Progenitor cell of endocrine pancreas (in vitro differentiated cells): ENCODE measurements around the gene SLC10A6. TPM values are rescaled to one million over a fixed set of nuclear protein-coding genes. Genes with fewer than 3 reads are reported as not detected.
A peak's percentile ranks its signal among the peaks of the same experiment; 100 is the strongest.

ENCODE experiments used
- DNase-seq: peaks from one replicate; pipeline ENCODE4 v3.0.0; 2021; ENCODE audit warnings: low spot score; ENCODE audit not compliant: unreplicated experiment
- H3K27ac Mint-ChIP-seq: 2 replicates; pipeline ENCODE4 v1.8.0; 2021; ENCODE audit warnings: mild to moderate bottlenecking, moderate library complexity, mixed read lengths
- H3K27me3 Mint-ChIP-seq: 2 replicates; pipeline ENCODE4 v1.8.0; 2021; ENCODE audit warnings: mixed read lengths
- H3K36me3 Mint-ChIP-seq: 2 replicates; pipeline ENCODE4 v1.8.0; 2022; ENCODE audit warnings: mixed read lengths; ENCODE audit not compliant: insufficient read depth
- H3K4me1 Mint-ChIP-seq: 2 replicates; pipeline ENCODE4 v1.8.0; 2021; ENCODE audit warnings: low read depth, mixed read lengths
- H3K4me3 Mint-ChIP-seq: 2 replicates; pipeline ENCODE4 v1.8.0; 2021; ENCODE audit warnings: low read depth, mild to moderate bottlenecking, moderate library complexity, mixed read lengths
- H3K9me3 Mint-ChIP-seq: 2 replicates; pipeline ENCODE4 v1.8.0; 2021; ENCODE audit warnings: low read depth, mixed read lengths
- long read RNA-seq: library from polyadenylated mRNA; unstranded; transcript quantifications from one replicate; pipeline ENCODE4 v2.0.0, GENCODE V29; 2020
- total RNA-seq: library from RNA; stranded (reverse); gene quantifications from 2 replicates; pipeline ENCODE4 v1.2.1, GENCODE V29; 2021
- TF ChIP-seq, protein P1 (sequence below): fragments of 200-600 bp; sonication (generic); IDR thresholded peaks from one replicate; pipeline ENCODE4 v1.5.0; 2021; ENCODE audit warnings: antibody characterized with exemption, mild to moderate bottlenecking; ENCODE audit not compliant: unreplicated experiment

The SLC10A6 gene, protein sequence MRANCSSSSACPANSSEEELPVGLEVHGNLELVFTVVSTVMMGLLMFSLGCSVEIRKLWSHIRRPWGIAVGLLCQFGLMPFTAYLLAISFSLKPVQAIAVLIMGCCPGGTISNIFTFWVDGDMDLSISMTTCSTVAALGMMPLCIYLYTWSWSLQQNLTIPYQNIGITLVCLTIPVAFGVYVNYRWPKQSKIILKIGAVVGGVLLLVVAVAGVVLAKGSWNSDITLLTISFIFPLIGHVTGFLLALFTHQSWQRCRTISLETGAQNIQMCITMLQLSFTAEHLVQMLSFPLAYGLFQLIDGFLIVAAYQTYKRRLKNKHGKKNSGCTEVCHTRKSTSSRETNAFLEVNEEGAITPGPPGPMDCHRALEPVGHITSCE
- not detected in 2 replicates for total RNA-seq
- long read RNA-seq = 0 reads

DNA sequence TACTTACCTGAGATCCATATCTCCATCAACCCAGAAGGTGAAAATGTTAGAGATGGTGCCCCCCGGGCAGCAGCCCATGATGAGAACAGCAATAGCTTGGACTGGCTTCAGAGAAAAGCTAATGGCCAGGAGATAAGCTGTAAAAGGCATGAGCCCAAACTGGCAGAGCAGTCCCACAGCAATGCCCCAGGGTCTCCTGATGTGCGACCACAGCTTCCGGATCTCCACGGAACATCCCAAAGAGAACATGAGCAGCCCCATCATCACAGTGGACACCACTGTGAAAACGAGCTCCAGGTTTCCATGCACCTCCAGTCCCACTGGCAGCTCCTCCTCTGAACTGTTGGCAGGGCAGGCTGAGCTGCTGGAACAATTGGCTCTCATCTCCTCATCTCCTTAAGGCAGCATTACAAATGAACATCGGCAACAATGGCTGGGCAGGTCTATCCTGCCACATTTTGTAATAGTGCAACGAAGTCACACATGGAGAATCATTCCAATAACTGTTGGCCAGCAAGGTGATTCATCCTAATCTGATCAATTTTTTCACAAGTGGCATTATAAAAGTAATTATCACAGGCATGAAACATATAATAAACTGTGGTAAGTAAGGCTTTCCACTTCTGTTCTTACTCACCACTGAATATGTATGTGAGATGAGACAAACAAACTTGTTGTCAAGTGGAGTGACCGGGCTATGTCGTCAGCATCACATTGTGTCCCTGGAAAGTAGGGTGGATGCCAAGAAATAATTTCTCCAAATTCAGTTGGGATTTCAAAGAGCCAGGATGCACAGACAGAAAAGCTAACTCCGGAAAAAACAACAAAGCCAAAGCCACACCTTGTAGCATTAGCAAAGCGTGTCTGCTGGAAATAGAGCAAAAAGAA lies at the start of gene SLC10A6:
SLC10A6 (minus strand) TSS at position 653 of the 888 bp plus-strand sequence; CDS start at position 384, 269 bp downstream.
- Mint-ChIP-seq H3K4me3 (no peak within 1 kb of the TSS), H3K27me3 (peaks cover 2% of the 10 kb centered on the region)

DNA sequence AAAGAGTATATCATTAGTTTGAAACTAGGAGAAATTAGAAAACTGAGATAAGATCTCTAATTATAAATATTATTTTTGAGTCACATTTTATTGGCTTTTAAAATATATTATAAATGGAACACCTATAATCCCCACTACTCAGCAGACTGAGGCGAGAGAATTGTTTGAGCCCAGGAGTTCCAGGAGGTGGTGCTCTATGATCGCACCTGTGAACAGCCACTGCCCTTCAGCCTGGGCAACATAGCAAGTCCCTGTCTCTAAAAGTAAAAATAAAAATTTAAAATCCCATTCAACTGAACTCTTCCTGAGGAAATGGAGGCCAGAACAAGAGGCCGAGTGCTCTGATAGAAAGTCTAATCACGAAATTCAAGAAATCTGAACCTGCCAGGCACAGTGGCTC lies 49.4 kb upstream of the SLC10A6 start:
- TF ChIP-seq, protein P1, sequence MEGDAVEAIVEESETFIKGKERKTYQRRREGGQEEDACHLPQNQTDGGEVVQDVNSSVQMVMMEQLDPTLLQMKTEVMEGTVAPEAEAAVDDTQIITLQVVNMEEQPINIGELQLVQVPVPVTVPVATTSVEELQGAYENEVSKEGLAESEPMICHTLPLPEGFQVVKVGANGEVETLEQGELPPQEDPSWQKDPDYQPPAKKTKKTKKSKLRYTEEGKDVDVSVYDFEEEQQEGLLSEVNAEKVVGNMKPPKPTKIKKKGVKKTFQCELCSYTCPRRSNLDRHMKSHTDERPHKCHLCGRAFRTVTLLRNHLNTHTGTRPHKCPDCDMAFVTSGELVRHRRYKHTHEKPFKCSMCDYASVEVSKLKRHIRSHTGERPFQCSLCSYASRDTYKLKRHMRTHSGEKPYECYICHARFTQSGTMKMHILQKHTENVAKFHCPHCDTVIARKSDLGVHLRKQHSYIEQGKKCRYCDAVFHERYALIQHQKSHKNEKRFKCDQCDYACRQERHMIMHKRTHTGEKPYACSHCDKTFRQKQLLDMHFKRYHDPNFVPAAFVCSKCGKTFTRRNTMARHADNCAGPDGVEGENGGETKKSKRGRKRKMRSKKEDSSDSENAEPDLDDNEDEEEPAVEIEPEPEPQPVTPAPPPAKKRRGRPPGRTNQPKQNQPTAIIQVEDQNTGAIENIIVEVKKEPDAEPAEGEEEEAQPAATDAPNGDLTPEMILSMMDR = peak; percentile 48
- Mint-ChIP-seq H3K4me3 (no peak overlapping the region), H3K4me1 (no peaks in the 10 kb centered on the region), H3K9me3 (peaks cover 8% of the 10 kb centered on the region), H3K36me3 (peaks cover 2% of the 10 kb centered on the region), H3K27me3 (no peaks in the 10 kb centered on the region), H3K27ac (no peak overlapping the region)
- DNase-seq = no peak

More for the DNA sequence above, at the start of gene SLC10A6:
- DNase-seq = no peak
- H3K27ac Mint-ChIP-seq = no peak within 1 kb of the TSS
- H3K9me3 Mint-ChIP-seq = peaks cover 4% of the 10 kb centered on the region
- TF ChIP-seq, protein P1 = no peak
- no peaks in the 10 kb centered on the region for H3K36me3 Mint-ChIP-seq
- H3K4me1 Mint-ChIP-seq = peaks cover 2% of the 10 kb centered on the region

DNA sequence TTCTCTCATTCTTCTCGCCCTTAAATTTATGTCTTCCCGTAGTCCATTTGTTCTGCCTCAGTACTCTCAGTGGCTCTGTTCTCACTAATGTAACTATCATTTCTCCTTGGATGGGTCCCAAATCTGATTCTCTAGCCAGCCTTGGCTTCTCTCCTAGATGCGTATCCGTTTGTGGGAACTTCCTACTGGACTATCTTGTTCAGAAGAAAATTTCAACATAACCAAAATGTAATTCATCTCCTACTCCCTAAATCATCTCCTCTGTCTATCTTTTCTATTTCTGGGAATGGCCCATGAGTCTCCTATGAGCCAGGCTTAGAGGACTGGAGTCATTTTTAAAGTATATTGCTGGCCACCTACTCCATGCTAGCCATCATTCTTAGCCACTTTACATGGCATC lies 47.4 kb upstream of the SLC10A6 start:
- Mint-ChIP-seq H3K36me3 (peaks cover under 1% of the 10 kb centered on the region), H3K4me3 (no peak overlapping the region), H3K4me1 (no peaks in the 10 kb centered on the region), H3K9me3 (peaks cover 1% of the 10 kb centered on the region), H3K27ac (no peak overlapping the region), H3K27me3 (no peaks in the 10 kb centered on the region)
- no peak for DNase-seq
- TF ChIP-seq, protein P1 = no peak

DNA sequence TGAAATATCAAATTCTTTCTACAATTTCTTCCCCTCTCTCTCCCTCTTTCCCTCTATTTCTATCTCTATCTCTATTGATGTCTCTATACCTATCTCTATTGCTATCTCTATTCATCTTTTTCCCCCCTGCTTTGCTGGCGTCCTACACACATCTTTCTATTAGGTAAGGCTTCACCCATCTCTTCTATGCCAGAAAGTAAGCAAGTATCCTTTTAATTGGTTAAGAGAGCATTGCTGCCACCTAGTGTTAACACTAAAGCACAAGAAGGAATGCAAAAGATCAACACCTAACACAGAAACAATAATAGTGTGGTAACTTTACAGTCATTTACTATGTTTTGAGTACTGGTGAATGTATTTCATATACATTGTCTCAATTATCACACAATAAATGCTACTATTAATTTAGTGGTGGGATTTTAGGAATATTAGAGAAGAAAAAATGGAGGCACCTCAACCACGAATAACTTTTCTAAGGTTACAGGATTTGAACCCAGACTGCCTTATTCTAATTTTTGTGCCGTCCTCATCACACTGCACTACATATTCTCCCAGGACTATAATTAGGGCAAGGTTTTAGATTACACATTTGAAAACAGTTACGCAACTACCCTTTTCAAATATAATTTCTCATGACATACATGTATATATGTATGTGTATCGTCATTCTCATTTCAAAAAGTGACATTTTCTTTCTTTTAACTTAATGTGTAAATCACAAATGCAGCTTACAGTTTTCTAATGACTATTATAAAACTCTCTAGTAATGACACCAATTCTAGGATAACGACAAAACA lies 46.7 kb upstream of the SLC10A6 start:
- TF ChIP-seq, protein P1 = peak; percentile 80
- no peak overlapping the region for H3K4me3 Mint-ChIP-seq
- H3K4me1 Mint-ChIP-seq = peaks cover 4% of the 10 kb centered on the region
- H3K27me3 Mint-ChIP-seq = no peaks in the 10 kb centered on the region
- no peak overlapping the region for H3K27ac Mint-ChIP-seq
- H3K36me3 Mint-ChIP-seq = no peaks in the 10 kb centered on the region
- DNase-seq = no peak
- no peaks in the 10 kb centered on the region for H3K9me3 Mint-ChIP-seq
